Lower lobe of right lung (tissue), 2 donors: ENCODE results near the gene SORBS2. TPM values are rescaled to one million over a fixed set of nuclear protein-coding genes. Genes with fewer than 3 reads are reported as not detected.
A peak's percentile ranks its signal among the peaks of the same experiment; 100 is the strongest.

Experiments used
- ATAC-seq, 2 donors: fragments of 200-7000 bp; cut with Tn5 transposase; one replicate each; pipeline ENCODE4 v1.9.1; 2020 to 2022; ENCODE audit warnings: mild to moderate bottlenecking in 2 of 2, moderate library complexity in 2 of 2
- DNase-seq: peaks from one replicate; pipeline ENCODE4 v3.0.0-alpha.2; 2020
- H3K27ac ChIP-seq: fragments of 200-600 bp; one replicate; pipeline ENCODE4 v1.8.0; 2022
- H3K27me3 ChIP-seq: fragments of 200-600 bp; one replicate; pipeline ENCODE4 v1.8.0; 2022; ENCODE audit warnings: low read depth
- H3K36me3 ChIP-seq: fragments of 200-600 bp; one replicate; pipeline ENCODE4 v1.8.0; 2022; ENCODE audit warnings: mild to moderate bottlenecking
- H3K4me1 ChIP-seq: fragments of 200-600 bp; one replicate; pipeline ENCODE4 v1.8.0; 2022
- H3K4me3 ChIP-seq: fragments of 200-600 bp; one replicate; pipeline ENCODE4 v1.8.0; 2022; ENCODE audit warnings: mild to moderate bottlenecking
- H3K9me3 ChIP-seq: fragments of 200-600 bp; one replicate; pipeline ENCODE4 v1.8.0; 2022
- CTCF ChIP-seq: fragments of 200-600 bp; IDR thresholded peaks from one replicate; pipeline ENCODE4 v1.8.0; 2022; ENCODE audit warnings: antibody characterized with exemption, mild to moderate bottlenecking
- intact Hi-C: fragments of 100-400 bp; cut with DNase I; formaldehyde crosslinking; loops from one replicate; pipeline ENCODE4 v1.11.0; 2022
- total RNA-seq: library from RNA; stranded (reverse); fragmentation: NEBNext Ultra II Directional; extraction: Animal tissue kit (Norgen Biotek cat#: 25700); gene quantifications from one replicate; pipeline ENCODE4 v1.2.1, GENCODE V29; 2021
- donor health status: DM: no; HTN: yes; CAD: no; lungs with severe emphysema.

SORBS2 gene
- total RNA-seq, 1 donor from 2014 or later, result 49.3 TPM

- peak; percentile 98 for TF ChIP-seq CTCF
- DNase-seq (peak; percentile 71), ATAC-seq (peak; percentile 87 to 88)
- intact Hi-C loops, result loop anchor here (10.0 kb wide), 1 partner anchor 113 kb away; no protein-coding TSS in a partner anchor
- H3K4me1 ChIP-seq, result no peaks in the 10 kb centered on the region
- H3K36me3 ChIP-seq, result no peaks in the 10 kb centered on the region
- no peaks in the 10 kb centered on the region for H3K9me3 ChIP-seq
- no peak overlapping the region for H3K4me3 ChIP-seq
- H3K27me3 ChIP-seq, result no peaks in the 10 kb centered on the region
- H3K27ac ChIP-seq, result no peak overlapping the region
These were observed 214.3 kb downstream of the SORBS2 start for GRCh38 chr4:185597532-185598188.

GRCh38 chr4:185592845-185593488 lies 219.0 kb downstream of the SORBS2 start:
- Histone ChIP-seq H3K9me3 (no peaks in the 10 kb centered on the region), H3K27me3 (no peaks in the 10 kb centered on the region), H3K4me1 (peaks cover 6% of the 10 kb centered on the region), H3K27ac (no peak overlapping the region), H3K4me3 (no peak overlapping the region), H3K36me3 (no peaks in the 10 kb centered on the region)
- ATAC-seq, result no peak
- intact Hi-C loops, result loop anchor here (10.0 kb wide), 1 partner anchor 108 kb away; no protein-coding TSS in a partner anchor
- DNase-seq, result no peak
- no peak for TF ChIP-seq CTCF

- Histone ChIP-seq H3K9me3 (no peaks in the 10 kb centered on the region), H3K4me1 (peaks cover 6% of the 10 kb centered on the region), H3K27me3 (no peaks in the 10 kb centered on the region), H3K4me3 (no peak overlapping the region), H3K36me3 (no peaks in the 10 kb centered on the region), H3K27ac (no peak overlapping the region)
- no peak for DNase-seq
- no peak for ATAC-seq
- intact Hi-C loops, result loop anchor here (10.0 kb wide), 1 partner anchor 108 kb away; no protein-coding TSS in a partner anchor
- no peak for TF ChIP-seq CTCF
These were observed 219.6 kb downstream of the SORBS2 start for GRCh38 chr4:185592438-185592837.

- ATAC-seq, result no peak
- intact Hi-C loops, result loop anchor here (10.0 kb wide), 1 partner anchor 107 kb away; no protein-coding TSS in a partner anchor
- H3K4me1 ChIP-seq, result peaks cover 6% of the 10 kb centered on the region
These were observed 220.3 kb downstream of the SORBS2 start for GRCh38 chr4:185591679-185592141.

GRCh38 chr4:185590982-185591381 lies 221.0 kb downstream of the SORBS2 start:
- ATAC-seq (no peak), DNase-seq (no peak)
- Histone ChIP-seq H3K4me3 (no peak overlapping the region), H3K4me1 (peaks cover 6% of the 10 kb centered on the region), H3K36me3 (no peaks in the 10 kb centered on the region), H3K27me3 (no peaks in the 10 kb centered on the region), H3K27ac (no peak overlapping the region), H3K9me3 (no peaks in the 10 kb centered on the region)
- TF ChIP-seq CTCF, result no peak
- intact Hi-C loops, result loop anchor here (10.0 kb wide), 1 partner anchor 106 kb away; no protein-coding TSS in a partner anchor

More at GRCh38 chr4:185591679-185592141, 220.3 kb downstream of the SORBS2 start:
- DNase-seq, result no peak
- no peak overlapping the region for H3K27ac ChIP-seq
- H3K9me3 ChIP-seq, result no peaks in the 10 kb centered on the region
- no peak overlapping the region for H3K4me3 ChIP-seq
- no peaks in the 10 kb centered on the region for H3K36me3 ChIP-seq
- H3K27me3 ChIP-seq, result no peaks in the 10 kb centered on the region
- TF ChIP-seq CTCF, result no peak
